HG02642 (cell line): ENCODE measurements around the gene PFAS.

Experiments
- ATAC-seq: cut with Tn5 transposase; IDR thresholded peaks from one replicate; pipeline ENCODE4 v1.9.1; 2021; ENCODE audit warnings: mild to moderate bottlenecking; ENCODE audit not compliant: unreplicated experiment, poor library complexity

Gene PFAS

GRCh38 chr17:8294361-8294760 lies 45.3 kb downstream of the PFAS start:
- ATAC-seq: no peak

- ATAC-seq: no peak
These were observed 45.8 kb downstream of the PFAS start for GRCh38 chr17:8294814-8295316.

GRCh38 chr17:8300226-8300625 lies 51.1 kb downstream of the PFAS start:
- ATAC-seq: no peak

- no peak for ATAC-seq
These were observed 51.6 kb downstream of the PFAS start for GRCh38 chr17:8300627-8301242.

- ATAC-seq: no peak
These were observed 61.6 kb downstream of the PFAS start for GRCh38 chr17:8310601-8311123.

- no peak for ATAC-seq
These were observed 62.2 kb downstream of the PFAS start for GRCh38 chr17:8311131-8311790.

GRCh38 chr17:8312251-8312650 lies 63.2 kb downstream of the PFAS start:
- no peak for ATAC-seq

- ATAC-seq: no peak
These were observed 63.9 kb downstream of the PFAS start for GRCh38 chr17:8312726-8313600.

GRCh38 chr17:8314797-8315763 lies 66.0 kb downstream of the PFAS start:
- ATAC-seq: no peak

- no peak for ATAC-seq
These were observed 66.7 kb downstream of the PFAS start for GRCh38 chr17:8315764-8316217.

- ATAC-seq: no peak
These were observed 69.2 kb downstream of the PFAS start for GRCh38 chr17:8318010-8318935.
